CD4-positive, alpha-beta T cell treated with Interferon gamma for 1 hour (primary cell): ENCODE data around the gene SIAH3.
"Not testable (repeated sequence)": the region's sequence is repeated elsewhere in the genome, so short reads cannot be mapped to it uniquely, and the experiment has no call there.

ENCODE experiments used
- DNase-seq: peaks from one replicate; pipeline ENCODE4 v3.0.0-alpha.2; 2020

Gene SIAH3

GRCh38 chr13:45779901-45780300 is 71.7 kb downstream of the SIAH3 start:
- DNase-seq, result no peak

GRCh38 chr13:45778882-45779281 is 72.7 kb downstream of the SIAH3 start:
- DNase-seq, result no peak

GRCh38 chr13:45776748-45777147 is 74.8 kb downstream of the SIAH3 start:
- DNase-seq, result no peak

- no peak for DNase-seq
These were observed 76.1 kb downstream of the SIAH3 start for GRCh38 chr13:45775401-45775963.

- no peak for DNase-seq
These were observed 77.6 kb downstream of the SIAH3 start for GRCh38 chr13:45773944-45774343.

- no peak for DNase-seq
These were observed 78.3 kb downstream of the SIAH3 start for GRCh38 chr13:45773236-45773635.

GRCh38 chr13:45770886-45771285 is 80.7 kb downstream of the SIAH3 start:
- DNase-seq, result no peak

DNA sequence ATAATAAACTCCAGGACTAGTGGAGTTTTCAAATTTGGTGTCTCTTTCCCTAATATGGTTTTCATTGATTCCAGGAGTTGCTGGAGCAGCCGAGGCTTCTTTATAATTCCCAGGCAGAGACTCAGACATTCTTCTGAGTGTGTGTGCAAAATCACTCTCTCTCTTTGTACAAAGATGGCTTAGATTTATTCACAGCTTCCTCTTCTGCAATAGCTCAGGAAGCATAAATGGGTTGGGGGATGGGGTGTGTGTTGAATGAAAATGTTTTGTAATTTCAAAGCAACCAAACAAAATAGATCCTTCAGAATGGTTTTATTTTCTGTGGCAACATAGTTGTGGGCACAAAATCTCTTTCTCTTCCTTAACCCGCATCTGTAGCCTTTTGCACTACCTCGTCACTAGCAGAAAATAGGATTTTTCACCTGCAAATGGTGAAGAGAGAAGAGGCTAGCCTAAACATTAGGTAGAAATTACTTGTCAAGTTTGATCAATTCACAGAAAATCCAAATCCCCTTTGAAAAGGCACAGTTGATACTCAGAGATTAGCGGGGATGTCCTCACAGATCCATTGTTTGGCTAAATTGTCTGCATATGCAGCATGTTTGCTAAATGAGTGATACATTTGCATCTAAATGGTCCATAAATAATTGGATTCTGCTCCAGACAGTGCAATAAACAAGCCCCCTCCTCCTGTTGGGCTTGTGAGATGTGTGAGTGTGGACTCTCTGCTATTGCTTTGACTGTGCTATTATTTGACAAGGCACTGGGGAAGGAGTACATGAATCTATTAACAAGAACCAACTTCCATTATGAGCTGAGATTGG is 82.7 kb downstream of the SIAH3 start:
- DNase-seq, result no peak

- no peak for DNase-seq
These were observed 86.1 kb downstream of the SIAH3 start for GRCh38 chr13:45765464-45765863.

DNA sequence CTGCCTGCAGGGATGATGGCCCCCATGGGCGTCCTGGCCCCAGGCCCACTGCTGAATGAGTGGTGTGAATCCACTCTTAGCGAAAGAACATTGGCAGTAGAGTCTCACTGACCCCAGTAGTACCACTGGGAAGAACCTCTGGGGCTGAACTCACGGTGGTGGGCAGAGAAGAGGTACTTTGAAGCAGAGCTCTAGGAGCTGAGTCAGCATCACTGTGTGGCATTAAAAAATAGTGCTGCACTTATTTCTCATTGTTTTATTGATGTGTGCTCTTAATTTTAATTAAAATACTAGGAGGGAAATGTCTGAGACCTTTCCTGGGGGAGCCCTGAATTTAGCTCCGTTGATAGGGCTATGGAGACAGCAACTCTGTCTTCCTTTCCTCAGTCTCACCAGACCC is 88.1 kb downstream of the SIAH3 start:
- DNase-seq, result no peak

DNA sequence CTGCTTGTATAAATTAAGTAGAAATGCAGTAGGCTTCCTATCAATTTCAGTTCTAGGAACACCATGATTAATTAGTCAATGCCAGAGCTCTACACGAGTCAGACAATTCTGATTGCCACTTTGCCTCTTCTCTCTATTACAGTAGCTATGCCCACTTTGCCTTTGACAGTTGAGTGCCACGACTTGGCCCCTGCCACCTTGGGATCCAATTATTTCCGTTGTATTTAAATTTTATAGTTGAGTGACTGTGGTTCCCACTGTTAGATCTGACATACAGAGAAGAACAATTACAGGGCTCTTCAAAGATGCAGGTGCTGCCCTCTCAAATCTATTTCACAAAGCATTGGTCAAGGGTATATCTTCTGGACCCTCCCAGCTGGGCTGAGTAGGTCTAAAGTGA is 94.0 kb downstream of the SIAH3 start:
- DNase-seq, result not testable (repeated sequence)

GRCh38 chr13:45756498-45756897 is 95.1 kb downstream of the SIAH3 start:
- DNase-seq, result not testable (repeated sequence)

DNA sequence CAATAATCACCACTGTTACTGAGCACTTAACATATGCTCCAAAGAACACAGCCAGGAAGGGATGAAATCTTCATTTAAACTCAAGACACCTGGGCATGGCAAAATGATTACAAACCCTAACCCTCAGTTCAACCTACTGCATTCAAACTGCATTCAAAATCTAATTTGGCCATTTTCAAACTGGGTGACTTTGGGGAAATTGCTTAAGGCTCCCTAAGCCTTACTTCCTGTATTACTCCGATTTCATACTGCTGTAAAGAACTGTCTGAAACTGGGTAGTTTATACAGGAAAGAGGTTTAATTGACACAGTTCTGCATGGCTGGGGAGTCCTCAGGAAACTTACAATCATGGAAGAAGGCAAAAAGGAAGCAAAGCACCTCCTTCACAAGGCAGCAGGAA is 99.0 kb downstream of the SIAH3 start:
- DNase-seq, result no peak

GRCh38 chr13:45751885-45752284 is 99.7 kb downstream of the SIAH3 start:
- no peak for DNase-seq

- DNase-seq, result no peak
These were observed 101.0 kb downstream of the SIAH3 start for GRCh38 chr13:45750566-45750965.

- no peak for DNase-seq
These were observed 102.4 kb downstream of the SIAH3 start for GRCh38 chr13:45748941-45749759.

GRCh38 chr13:45747071-45747470 is 104.5 kb downstream of the SIAH3 start:
- DNase-seq, result no peak

DNA sequence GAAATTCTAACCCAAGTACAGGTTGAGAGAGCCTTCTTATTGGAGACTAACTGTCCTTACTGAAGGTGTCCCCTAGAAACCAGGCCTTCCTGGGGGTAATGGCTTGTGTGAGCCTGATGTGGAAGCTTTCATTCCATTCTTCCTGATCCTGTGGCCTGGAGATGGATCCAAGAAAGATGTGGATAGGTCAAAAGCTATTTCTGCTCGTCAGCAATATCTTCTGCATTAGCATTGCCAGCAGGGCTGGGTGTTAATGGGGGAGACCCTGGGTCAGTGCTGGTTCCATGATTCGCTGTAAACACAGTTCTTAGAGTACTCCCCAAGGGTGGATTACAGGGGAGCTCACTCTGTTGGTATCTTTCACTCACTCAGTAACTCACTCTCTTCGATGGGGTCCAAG is 106.6 kb downstream of the SIAH3 start:
- no peak for DNase-seq

GRCh38 chr13:45742985-45743384 is 108.6 kb downstream of the SIAH3 start:
- no peak for DNase-seq

GRCh38 chr13:45737571-45738017 is 114.0 kb downstream of the SIAH3 start:
- DNase-seq, result no peak

DNA sequence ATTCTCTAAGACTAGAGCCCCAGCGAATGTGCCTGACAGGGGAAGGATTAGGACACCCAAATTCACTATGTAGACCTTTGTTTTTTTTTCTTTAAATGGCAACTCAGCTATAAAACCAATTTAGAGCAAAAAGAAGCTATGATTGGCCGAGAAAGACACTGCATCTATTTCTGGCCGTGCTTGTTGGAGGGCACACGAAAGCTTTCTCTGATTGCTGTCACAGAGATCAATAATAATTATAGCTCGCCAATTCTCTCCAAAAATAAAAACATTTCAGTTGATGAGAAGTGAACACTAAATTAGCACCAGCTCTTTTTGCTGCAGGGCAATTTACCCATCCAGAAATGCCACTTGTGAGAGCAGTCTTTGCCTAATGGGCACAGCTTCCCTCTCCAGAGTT is 118.2 kb downstream of the SIAH3 start:
- DNase-seq, result no peak

DNA sequence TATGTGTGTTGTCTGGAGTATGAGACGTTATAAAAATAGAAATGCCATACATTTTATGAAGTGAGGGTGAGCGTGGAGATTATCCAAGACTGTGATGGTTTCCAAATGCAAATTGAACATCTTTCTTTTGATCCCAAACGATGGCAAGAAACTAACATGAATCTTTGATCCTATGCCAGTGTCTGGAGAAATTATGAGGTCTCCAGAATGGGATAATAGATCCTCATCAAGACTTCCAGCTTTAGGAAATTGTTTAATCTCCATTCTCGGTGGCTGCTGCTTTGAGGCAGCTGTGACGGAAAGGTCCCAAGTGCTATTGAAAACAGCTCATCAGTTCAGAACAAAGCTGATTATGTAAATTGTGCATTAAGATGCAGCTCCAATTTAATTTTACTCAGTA is 118.6 kb downstream of the SIAH3 start:
- no peak for DNase-seq

DNA sequence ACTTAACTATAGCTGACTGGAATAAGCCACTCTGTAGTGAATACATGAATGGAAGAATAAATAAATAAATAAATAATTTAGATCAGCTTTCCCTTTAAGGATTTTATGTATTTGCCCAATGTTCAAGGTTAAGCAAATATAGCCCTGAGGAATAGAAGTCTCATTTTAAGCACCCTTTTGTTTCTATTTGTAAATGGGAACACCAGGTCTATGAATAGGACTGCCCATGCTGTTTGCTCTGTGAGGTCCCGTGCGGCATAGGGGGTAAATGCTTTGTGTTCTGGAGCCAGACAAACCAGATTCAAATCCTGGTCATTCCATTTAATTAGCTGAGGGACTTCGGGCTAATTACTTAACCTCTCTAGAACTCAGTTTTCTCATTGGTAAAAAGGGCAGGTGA is 120.1 kb downstream of the SIAH3 start:
- DNase-seq, result no peak

- no peak for DNase-seq
These were observed 122.8 kb downstream of the SIAH3 start for GRCh38 chr13:45728759-45729158.
